Endothelial cell (in vitro differentiated cells): ENCODE results near the gene SIGLEC1. TPM values are rescaled to one million over a fixed set of nuclear protein-coding genes. Genes with fewer than 3 reads are reported as not detected.

Experiments
- DNase-seq: peaks from one replicate; pipeline ENCODE4 v3.0.0; 2021; ENCODE audit warnings: low spot score
- H3K27ac Mint-ChIP-seq: one replicate; pipeline ENCODE4 v1.8.0; 2021; ENCODE audit warnings: mixed read lengths, inconsistent platforms; ENCODE audit not compliant: unreplicated experiment
- H3K27me3 Mint-ChIP-seq: one replicate; pipeline ENCODE4 v1.8.0; 2021; ENCODE audit warnings: mild to moderate bottlenecking, moderate library complexity, mixed read lengths, inconsistent platforms; ENCODE audit not compliant: unreplicated experiment
- H3K36me3 Mint-ChIP-seq: one replicate; pipeline ENCODE4 v1.8.0; 2021; ENCODE audit warnings: mild to moderate bottlenecking, low read depth, mixed read lengths, inconsistent platforms; ENCODE audit not compliant: unreplicated experiment
- H3K4me1 Mint-ChIP-seq: one replicate; pipeline ENCODE4 v1.8.0; 2021; ENCODE audit warnings: mild to moderate bottlenecking, mixed read lengths, inconsistent platforms; ENCODE audit not compliant: unreplicated experiment
- H3K4me3 Mint-ChIP-seq: one replicate; pipeline ENCODE4 v1.8.0; 2021; ENCODE audit warnings: mild to moderate bottlenecking, mixed read lengths, inconsistent platforms; ENCODE audit not compliant: unreplicated experiment
- H3K9me3 Mint-ChIP-seq: one replicate; pipeline ENCODE4 v1.8.0; 2021; ENCODE audit warnings: mixed read lengths, inconsistent platforms; ENCODE audit not compliant: unreplicated experiment
- CTCF ChIP-seq: fragments of 200-600 bp; sonication (generic); IDR thresholded peaks from one replicate; pipeline ENCODE4 v1.5.0; 2021; ENCODE audit warnings: antibody characterized with exemption; ENCODE audit not compliant: unreplicated experiment
- total RNA-seq: library from RNA; stranded (reverse); fragmentation: NEBNext Ultra II Directional; extraction: Animal tissue kit (Norgen Biotek cat#: 25700); gene quantifications from one replicate; pipeline ENCODE4 v1.2.1, GENCODE V29; 2021; ENCODE audit not compliant: unreplicated experiment

Gene SIGLEC1
- total RNA-seq, 1 donor from 2014 or later: not detected

- no peak overlapping the region for H3K4me3 Mint-ChIP-seq
- H3K36me3 Mint-ChIP-seq: no peaks in the 10 kb centered on the region
- H3K27me3 Mint-ChIP-seq: peaks cover 7% of the 10 kb centered on the region
- H3K4me1 Mint-ChIP-seq: peaks cover 5% of the 10 kb centered on the region
- no peak overlapping the region for H3K27ac Mint-ChIP-seq
- no peaks in the 10 kb centered on the region for H3K9me3 Mint-ChIP-seq
- no peak for TF ChIP-seq CTCF
- no peak for DNase-seq
Measured at GRCh38 chr20:3710011-3710466, 2.4 kb downstream of the SIGLEC1 start.

- Mint-ChIP-seq H3K9me3 (no peaks in the 10 kb centered on the region), H3K4me3 (no peak overlapping the region), H3K27me3 (peaks cover 3% of the 10 kb centered on the region), H3K27ac (no peak overlapping the region), H3K4me1 (no peaks in the 10 kb centered on the region), H3K36me3 (no peaks in the 10 kb centered on the region)
- TF ChIP-seq CTCF: no peak
- DNase-seq: no peak
Measured at GRCh38 chr20:3707508-3707899, 4.9 kb downstream of the SIGLEC1 start.

GRCh38 chr20:3706774-3707507 lies 5.5 kb downstream of the SIGLEC1 start:
- no peak overlapping the region for H3K4me3 Mint-ChIP-seq
- H3K9me3 Mint-ChIP-seq: no peaks in the 10 kb centered on the region
- H3K27me3 Mint-ChIP-seq: peaks cover 3% of the 10 kb centered on the region
- H3K36me3 Mint-ChIP-seq: no peaks in the 10 kb centered on the region
- TF ChIP-seq CTCF: no peak
- no peak overlapping the region for H3K27ac Mint-ChIP-seq
- DNase-seq: no peak
- no peaks in the 10 kb centered on the region for H3K4me1 Mint-ChIP-seq

GRCh38 chr20:3705970-3706739 lies 6.2 kb downstream of the SIGLEC1 start:
- H3K36me3 Mint-ChIP-seq: no peaks in the 10 kb centered on the region
- DNase-seq: no peak
- no peak overlapping the region for H3K27ac Mint-ChIP-seq
- H3K9me3 Mint-ChIP-seq: no peaks in the 10 kb centered on the region
- H3K4me3 Mint-ChIP-seq: no peak overlapping the region
- H3K27me3 Mint-ChIP-seq: peaks cover 3% of the 10 kb centered on the region
- no peaks in the 10 kb centered on the region for H3K4me1 Mint-ChIP-seq
- TF ChIP-seq CTCF: no peak

GRCh38 chr20:3705491-3705969 lies 6.9 kb downstream of the SIGLEC1 start:
- DNase-seq: no peak
- no peak for TF ChIP-seq CTCF
- Mint-ChIP-seq H3K27ac (no peak overlapping the region), H3K36me3 (no peaks in the 10 kb centered on the region), H3K9me3 (no peaks in the 10 kb centered on the region), H3K4me1 (no peaks in the 10 kb centered on the region), H3K4me3 (no peak overlapping the region), H3K27me3 (peaks cover 3% of the 10 kb centered on the region)
